CD14-positive monocyte (primary cell): ENCODE data around the gene KANSL3. TPM values are rescaled to one million over a fixed set of nuclear protein-coding genes. Genes with fewer than 3 reads are reported as not detected.

ENCODE experiments used
- DNase-seq, 3 donors: peaks; one replicate each; pipeline ENCODE4 v3.0.0-alpha.2; 2011 to 2022
- H2AFZ ChIP-seq: 2 replicates; pipeline ENCODE4 v1.6.0; 2012; ENCODE audit warnings: mild to moderate bottlenecking, low read depth, low read length, inconsistent platforms; ENCODE audit not compliant: insufficient read depth, poor library complexity, severe bottlenecking
- H3K27ac ChIP-seq, 2 donors: 1 replicate in 1 of 2; 2 replicates in 1 of 2; pipeline ENCODE4 v1.5.1; 2012 to 2013; ENCODE audit warnings: low read length in 2 of 2, control low read depth in 1 of 2, inconsistent platforms in 1 of 2, low read depth in 1 of 2, mild to moderate bottlenecking in 1 of 2
- H3K27me3 ChIP-seq, 2 donors: one replicate each; pipeline versions ENCODE4 v1.6.0 to v1.6.1; 2011 to 2013; ENCODE audit warnings: low read length in 2 of 2; ENCODE audit not compliant: control insufficient read depth in 2 of 2, insufficient read depth in 2 of 2
- H3K36me3 ChIP-seq, 2 donors: replicated peaks in 1 of 2; 1 replicate in 1 of 2; 2 replicates in 1 of 2; pipeline versions ENCODE4 v1.5.1 to v1.6.1; 2012 to 2013; ENCODE audit warnings: low read length in 2 of 2, control low read depth in 1 of 2, inconsistent platforms in 1 of 2, mild to moderate bottlenecking in 1 of 2; ENCODE audit not compliant: insufficient read depth in 2 of 2, control insufficient read depth in 1 of 2
- H3K4me1 ChIP-seq, 2 donors: 1 replicate in 1 of 2; 2 replicates in 1 of 2; pipeline versions ENCODE4 v1.5.1 to v1.6.1; 2012 to 2013; ENCODE audit warnings: low read length in 2 of 2, control low read depth in 1 of 2, inconsistent platforms in 1 of 2, mild to moderate bottlenecking in 1 of 2, moderate library complexity in 1 of 2; ENCODE audit not compliant: insufficient read depth in 2 of 2, control insufficient read depth in 1 of 2
- H3K4me2 ChIP-seq: replicated peaks from 2 replicates; pipeline ENCODE3; 2012; ENCODE audit warnings: low read length, moderate library complexity, mild to moderate bottlenecking; ENCODE audit not compliant: poor library complexity, severe bottlenecking; ENCODE audit errors: extremely low read depth
- H3K4me3 ChIP-seq, 3 experiments: fragments of 200-600 bp in 1 of 3; sonication (generic) in 1 of 3; replicated peaks in 1 of 3; 1 replicate in 2 of 3; 2 replicates in 1 of 3; pipeline ENCODE4 v1.5.1; 2011 to 2013; ENCODE audit warnings: low read length in 3 of 3, mild to moderate bottlenecking in 3 of 3, control low read depth in 2 of 3, low read depth in 2 of 3, inconsistent platforms in 1 of 3, moderate library complexity in 1 of 3
- H3K79me2 ChIP-seq: 2 replicates; pipeline ENCODE4 v1.6.0; 2012; ENCODE audit warnings: mild to moderate bottlenecking, control low read depth, inconsistent platforms, low read length, moderate library complexity; ENCODE audit not compliant: insufficient read depth
- H3K9ac ChIP-seq: 2 replicates; pipeline ENCODE4 v1.6.0; 2017; ENCODE audit warnings: low read length, mild to moderate bottlenecking; ENCODE audit not compliant: insufficient read depth, poor library complexity, severe bottlenecking
- H3K9me3 ChIP-seq, 2 donors: replicated peaks in 1 of 2; 1 replicate in 1 of 2; 2 replicates in 1 of 2; pipeline versions ENCODE4 v1.5.1 to v1.6.1; 2012 to 2013; ENCODE audit warnings: low read length in 2 of 2, control low read depth in 1 of 2; ENCODE audit not compliant: control insufficient read depth in 1 of 2, insufficient read depth in 1 of 2
- H4K20me1 ChIP-seq: 2 replicates; pipeline ENCODE4 v1.6.0; 2012; ENCODE audit warnings: mild to moderate bottlenecking, low read length, control low read depth, moderate library complexity; ENCODE audit not compliant: insufficient read depth
- H3K27ac Mint-ChIP-seq, 7 donors: one replicate each; pipeline ENCODE4 v1.8.0; 2020; ENCODE audit warnings: mild to moderate bottlenecking in 7 of 7, mixed read lengths in 7 of 7, moderate library complexity in 6 of 7, inconsistent platforms in 2 of 7
- H3K27me3 Mint-ChIP-seq, 3 donors: one replicate each; pipeline ENCODE4 v1.8.0; 2021 to 2022; ENCODE audit warnings: low read depth in 3 of 3, mild to moderate bottlenecking in 3 of 3, mixed read lengths in 3 of 3, moderate library complexity in 3 of 3, inconsistent platforms in 1 of 3
- H3K36me3 Mint-ChIP-seq, 2 donors: one replicate each; pipeline ENCODE4 v1.8.0; 2020; ENCODE audit warnings: mixed read lengths in 2 of 2, inconsistent platforms in 1 of 2, mild to moderate bottlenecking in 1 of 2
- H3K4me1 Mint-ChIP-seq: one replicate; pipeline ENCODE4 v1.8.0; 2020; ENCODE audit warnings: mild to moderate bottlenecking, mixed read lengths
- H3K4me3 Mint-ChIP-seq, 2 donors: one replicate each; pipeline ENCODE4 v1.8.0; 2020; ENCODE audit warnings: mild to moderate bottlenecking in 2 of 2, mixed read lengths in 2 of 2, moderate library complexity in 1 of 2
- H3K9me3 Mint-ChIP-seq, 7 donors: one replicate each; pipeline ENCODE4 v1.8.0; 2020 to 2022; ENCODE audit warnings: mixed read lengths in 7 of 7, mild to moderate bottlenecking in 6 of 7, moderate library complexity in 6 of 7, inconsistent platforms in 2 of 7
- CTCF ChIP-seq: fragments of 200-600 bp; IDR thresholded peaks from one replicate; pipeline ENCODE4 v1.8.0; 2022; ENCODE audit warnings: antibody characterized with exemption, mild to moderate bottlenecking
- WGBS: methylation state at CpG from one replicate; pipeline ENCODE4 v1.1.5; 2013; ENCODE audit warnings: missing lambda C conversion rate; ENCODE audit not compliant: insufficient coverage; 5-methylcytosine and 5-hydroxymethylcytosine counted together
- intact Hi-C, 2 donors: fragments of 100-400 bp; cut with micrococcal nuclease; formaldehyde crosslinking; loops; one replicate each; pipeline versions ENCODE4 v1.15.0 to v1.15.1; 2023
- polyA plus RNA-seq, 3 donors: library from polyadenylated mRNA; depleted of rRNA in 1 of 3; unstranded in 2 of 3; stranded (reverse) in 1 of 3; fragments of 300-500 nt in 2 of 3; fragments of >200 nt in 1 of 3; fragmentation: Illumina TruSeq in 2 of 3; gene quantifications; 1 replicate in 2 of 3; 2 replicates in 1 of 3; pipeline ENCODE4 v1.2.3, GENCODE V29; 2012 to 2021

The KANSL3 gene
- polyA plus RNA-seq, 3 donors: 2.5 to 25.3 (median 7.2) TPM

GRCh38 chr2:96551605-96552314, 86.4 kb downstream of the KANSL3 start:
- Mint-ChIP-seq H3K36me3 (peaks cover 37 to 57% of the 10 kb centered on the region in 2 donors), H3K9me3 (peaks cover 0 to 3% (median 0%) of the 10 kb centered on the region in 7 donors), H3K4me3 (no peak overlapping the region), H3K27me3 (peaks cover 0 to 9% (median 3%) of the 10 kb centered on the region in 3 donors), H3K4me1 (peaks cover 14% of the 10 kb centered on the region), H3K27ac (peak overlapping the region in 2 of 7 donors; percentile 18 to 33)
- 95% methylated on average over 23 of the region's 25 CpGs for WGBS
- no peak overlapping the region for H3K27ac ChIP-seq
- peak in 1 of 3 donors; percentile 3 for DNase-seq
- H3K27me3 ChIP-seq: no peaks in the 10 kb centered on the region
- H3K9ac ChIP-seq: no peak overlapping the region
- H3K9me3 ChIP-seq: no peaks in the 10 kb centered on the region
- TF ChIP-seq CTCF: no peak
- H3K79me2 ChIP-seq: peaks cover 10% of the 10 kb centered on the region
- H4K20me1 ChIP-seq: peaks cover 62% of the 10 kb centered on the region
- no peak overlapping the region for H3K4me3 ChIP-seq
- H2AFZ ChIP-seq: no peak overlapping the region
- H3K4me2 ChIP-seq: no peak overlapping the region
- H3K4me1 ChIP-seq: peaks cover 3 to 9% of the 10 kb centered on the region in 2 donors
- peaks cover 49 to 64% of the 10 kb centered on the region in 2 donors for H3K36me3 ChIP-seq
- intact Hi-C loops: no loop called here

GRCh38 chr2:96550787-96551604, 87.1 kb downstream of the KANSL3 start:
- no peak overlapping the region for H3K27ac ChIP-seq
- no peak overlapping the region for H3K4me3 ChIP-seq
- peaks cover 13% of the 10 kb centered on the region for H3K4me1 Mint-ChIP-seq
- peaks cover 69% of the 10 kb centered on the region for H4K20me1 ChIP-seq
- 98% methylated on average over 11 of the region's 14 CpGs for WGBS
- H3K4me2 ChIP-seq: no peak overlapping the region
- intact Hi-C loops: no loop called here
- no peak overlapping the region for H3K9ac ChIP-seq
- peaks cover 0 to 9% (median 2%) of the 10 kb centered on the region in 3 donors for H3K27me3 Mint-ChIP-seq
- H3K27me3 ChIP-seq: no peaks in the 10 kb centered on the region
- TF ChIP-seq CTCF: no peak
- H3K36me3 Mint-ChIP-seq: peaks cover 41 to 64% of the 10 kb centered on the region in 2 donors
- H3K27ac Mint-ChIP-seq: no peak overlapping the region
- H3K4me3 Mint-ChIP-seq: no peak overlapping the region
- peaks cover 17% of the 10 kb centered on the region for H3K79me2 ChIP-seq
- H3K4me1 ChIP-seq: peaks cover 3 to 9% of the 10 kb centered on the region in 2 donors
- peaks cover 51 to 72% of the 10 kb centered on the region in 2 donors for H3K36me3 ChIP-seq
- peak in 1 of 3 donors; percentile 1 for DNase-seq
- no peaks in the 10 kb centered on the region for H3K9me3 ChIP-seq
- no peak overlapping the region for H2AFZ ChIP-seq
- no peaks in the 10 kb centered on the region for H3K9me3 Mint-ChIP-seq
